Cardiac muscle cell (in vitro differentiated cells and primary cell): ENCODE data around the gene HINFP. TPM values are rescaled to one million over a fixed set of nuclear protein-coding genes. Genes with fewer than 3 reads are reported as not detected.
A peak's percentile ranks its signal among the peaks of the same experiment; 100 is the strongest.
"Not testable (repeated sequence)": the region's sequence is repeated elsewhere in the genome, so short reads cannot be mapped to it uniquely, and the experiment has no call there.

Experiments
- DNase-seq, 2 donors: peaks; one replicate each; pipeline versions ENCODE4 v3.0.0 to v3.0.0-alpha.2; 2010 to 2017; ENCODE audit warnings: low read depth in 1 of 2, low spot score in 1 of 2
- H3K27ac ChIP-seq: fragments of 200-600 bp; sonication (generic); 2 replicates; pipeline ENCODE4 v1.5.1; 2016
- H3K27me3 ChIP-seq: fragments of 200-600 bp; sonication (generic); 2 replicates; pipeline ENCODE4 v1.6.0; 2016; ENCODE audit warnings: control low read depth
- H3K36me3 ChIP-seq: fragments of 200-600 bp; sonication (generic); 2 replicates; pipeline ENCODE4 v1.5.1; 2016; ENCODE audit warnings: control low read depth
- H3K4me1 ChIP-seq: fragments of 200-600 bp; sonication (generic); 2 replicates; pipeline ENCODE4 v1.8.1; 2017; ENCODE audit warnings: low read depth, mild to moderate bottlenecking, mixed run types
- H3K4me3 ChIP-seq: fragments of 200-600 bp; sonication (generic); 2 replicates; pipeline ENCODE4 v1.5.1; 2016; ENCODE audit warnings: mild to moderate bottlenecking
- H3K9me3 ChIP-seq: fragments of 200-600 bp; sonication (generic); 2 replicates; pipeline ENCODE4 v1.5.1; 2017; ENCODE audit warnings: low read depth, mild to moderate bottlenecking, control low read depth
- polyA plus RNA-seq: library from polyadenylated mRNA; unstranded; fragments of >200 nt; fragmentation: Nextera tagmentation; extraction: Ambion mirVana; gene quantifications from 2 replicates; pipeline ENCODE4 v1.2.1, GENCODE V29; 2016
- total RNA-seq: library from RNA; depleted of rRNA; stranded (reverse); fragments of >200 nt; gene quantifications from 2 replicates; pipeline ENCODE4 v1.2.3, GENCODE V29; 2016
- TF ChIP-seq, protein P1 (sequence below): IDR thresholded peaks from 2 replicates; pipeline ENCODE4 v1.5.1; 2012; ENCODE audit warnings: low read depth, mild to moderate bottlenecking, low read length

HINFP gene
- total and polyA plus RNA-seq, 2 experiments from 2014 or later, result 28.2 to 33.2 TPM

DNA sequence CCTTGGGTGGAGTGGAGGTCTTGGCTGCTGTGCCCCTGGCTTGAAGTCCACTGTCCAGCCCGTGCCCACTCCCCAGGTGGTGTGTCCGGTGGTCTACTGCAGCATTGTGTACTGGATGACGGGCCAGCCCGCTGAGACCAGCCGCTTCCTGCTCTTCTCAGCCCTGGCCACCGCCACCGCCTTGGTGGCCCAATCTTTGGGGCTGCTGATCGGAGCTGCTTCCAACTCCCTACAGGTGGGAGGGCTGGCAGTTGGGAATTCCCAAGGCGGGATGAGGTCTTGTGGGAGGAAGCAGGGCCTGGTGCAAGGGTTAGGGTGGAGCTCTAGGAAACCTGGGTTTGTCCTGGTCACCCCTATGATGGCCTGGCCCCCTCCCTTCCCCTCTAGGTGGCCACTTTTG is 38.8 kb downstream of the HINFP start:
- H3K36me3 ChIP-seq, result no peaks in the 10 kb centered on the region
- TF ChIP-seq, protein P1, sequence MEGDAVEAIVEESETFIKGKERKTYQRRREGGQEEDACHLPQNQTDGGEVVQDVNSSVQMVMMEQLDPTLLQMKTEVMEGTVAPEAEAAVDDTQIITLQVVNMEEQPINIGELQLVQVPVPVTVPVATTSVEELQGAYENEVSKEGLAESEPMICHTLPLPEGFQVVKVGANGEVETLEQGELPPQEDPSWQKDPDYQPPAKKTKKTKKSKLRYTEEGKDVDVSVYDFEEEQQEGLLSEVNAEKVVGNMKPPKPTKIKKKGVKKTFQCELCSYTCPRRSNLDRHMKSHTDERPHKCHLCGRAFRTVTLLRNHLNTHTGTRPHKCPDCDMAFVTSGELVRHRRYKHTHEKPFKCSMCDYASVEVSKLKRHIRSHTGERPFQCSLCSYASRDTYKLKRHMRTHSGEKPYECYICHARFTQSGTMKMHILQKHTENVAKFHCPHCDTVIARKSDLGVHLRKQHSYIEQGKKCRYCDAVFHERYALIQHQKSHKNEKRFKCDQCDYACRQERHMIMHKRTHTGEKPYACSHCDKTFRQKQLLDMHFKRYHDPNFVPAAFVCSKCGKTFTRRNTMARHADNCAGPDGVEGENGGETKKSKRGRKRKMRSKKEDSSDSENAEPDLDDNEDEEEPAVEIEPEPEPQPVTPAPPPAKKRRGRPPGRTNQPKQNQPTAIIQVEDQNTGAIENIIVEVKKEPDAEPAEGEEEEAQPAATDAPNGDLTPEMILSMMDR, result no peak
- H3K9me3 ChIP-seq, result no peaks in the 10 kb centered on the region
- H3K27me3 ChIP-seq, result no peaks in the 10 kb centered on the region
- no peak overlapping the region for H3K4me3 ChIP-seq
- DNase-seq, result no peak
- H3K27ac ChIP-seq, result no peak overlapping the region
- H3K4me1 ChIP-seq, result no peaks in the 10 kb centered on the region

DNA sequence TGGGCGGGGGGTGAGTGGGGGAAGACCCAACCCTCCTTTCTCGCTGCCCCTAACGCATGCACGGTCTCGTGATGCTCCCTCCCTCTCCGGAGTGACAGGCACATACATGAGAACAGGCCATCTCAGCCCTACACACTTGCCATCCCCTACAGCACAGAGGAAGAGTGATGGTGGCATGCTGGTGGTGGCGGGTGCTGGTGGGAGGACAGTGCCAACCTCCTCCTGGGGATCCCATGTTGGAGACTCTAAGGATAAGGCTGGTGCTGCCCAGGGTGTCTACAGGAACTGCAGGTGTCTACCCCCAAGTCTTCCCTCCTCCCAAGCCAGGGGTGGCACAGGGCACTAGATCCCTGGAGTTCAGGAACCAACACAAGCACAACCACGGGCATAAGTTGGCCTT is 40.5 kb downstream of the HINFP start:
- Histone ChIP-seq H3K9me3 (no peaks in the 10 kb centered on the region), H3K36me3 (no peaks in the 10 kb centered on the region), H3K27ac (no peak overlapping the region), H3K27me3 (no peaks in the 10 kb centered on the region), H3K4me1 (no peaks in the 10 kb centered on the region), H3K4me3 (no peak overlapping the region)
- TF ChIP-seq, protein P1, result no peak
- DNase-seq, result no peak

DNA sequence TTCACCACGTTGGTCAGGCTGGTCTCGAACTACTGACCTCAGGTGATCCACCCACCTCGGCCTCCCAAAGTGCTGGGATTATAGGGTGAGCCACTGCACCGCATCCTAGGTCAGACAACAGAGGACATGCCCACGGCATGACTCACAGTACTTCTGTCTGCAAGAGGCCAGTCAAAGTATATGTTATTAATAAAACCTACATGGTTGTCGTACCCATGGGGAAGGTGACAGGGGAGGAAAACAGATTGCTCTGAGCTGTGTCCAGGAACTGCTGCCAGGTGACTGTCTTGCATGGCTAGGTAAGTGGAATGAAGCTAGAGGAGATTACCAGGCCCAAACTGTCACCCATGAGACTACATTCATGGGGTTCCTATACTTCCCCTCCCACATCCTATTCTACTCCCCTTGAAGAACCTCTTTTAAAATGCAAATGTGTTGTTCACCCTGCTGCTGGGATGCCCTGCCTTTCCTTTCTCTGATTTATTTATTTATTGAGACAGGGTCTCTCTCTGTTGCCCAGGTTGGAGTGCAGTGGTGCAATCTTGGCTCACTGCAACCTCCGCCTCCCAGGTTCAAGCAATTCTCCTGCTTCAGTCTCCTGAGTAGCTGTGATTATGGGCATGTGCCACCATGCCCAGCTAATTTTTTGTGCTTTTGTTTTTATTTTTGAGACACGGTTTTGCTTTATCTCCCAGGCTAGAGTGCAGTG is 45.1 kb downstream of the HINFP start:
- H3K27ac ChIP-seq, result no peak overlapping the region
- H3K4me3 ChIP-seq, result no peak overlapping the region
- no peaks in the 10 kb centered on the region for H3K9me3 ChIP-seq
- H3K36me3 ChIP-seq, result no peaks in the 10 kb centered on the region
- TF ChIP-seq, protein P1, result no peak
- DNase-seq, result peak in 1 of 2 donors; percentile 38
- peaks cover 5% of the 10 kb centered on the region for H3K4me1 ChIP-seq
- no peaks in the 10 kb centered on the region for H3K27me3 ChIP-seq

DNA sequence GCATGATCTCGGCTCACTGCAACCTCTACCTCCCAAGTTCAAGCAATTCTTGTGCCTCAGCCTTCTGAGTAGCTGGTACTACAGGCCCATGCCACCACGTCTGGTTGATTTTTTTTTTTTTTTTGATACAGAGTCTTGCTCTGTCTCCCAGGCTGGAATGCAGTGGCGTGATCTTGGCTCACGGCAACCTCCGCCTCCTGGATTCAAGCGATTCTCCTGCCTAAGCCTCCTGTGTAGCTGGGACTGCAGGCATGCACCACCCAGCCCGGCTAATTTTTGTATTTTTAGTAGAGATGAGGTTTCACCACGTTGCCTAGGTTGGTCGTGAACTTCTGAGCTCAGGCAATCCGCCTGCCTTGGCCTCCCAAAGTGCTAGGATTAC is 45.7 kb downstream of the HINFP start:
- not testable (repeated sequence) for H3K9me3 ChIP-seq, DNase-seq, H3K4me1 ChIP-seq, H3K27ac ChIP-seq, H3K27me3 ChIP-seq, H3K36me3 ChIP-seq, H3K4me3 ChIP-seq

DNA sequence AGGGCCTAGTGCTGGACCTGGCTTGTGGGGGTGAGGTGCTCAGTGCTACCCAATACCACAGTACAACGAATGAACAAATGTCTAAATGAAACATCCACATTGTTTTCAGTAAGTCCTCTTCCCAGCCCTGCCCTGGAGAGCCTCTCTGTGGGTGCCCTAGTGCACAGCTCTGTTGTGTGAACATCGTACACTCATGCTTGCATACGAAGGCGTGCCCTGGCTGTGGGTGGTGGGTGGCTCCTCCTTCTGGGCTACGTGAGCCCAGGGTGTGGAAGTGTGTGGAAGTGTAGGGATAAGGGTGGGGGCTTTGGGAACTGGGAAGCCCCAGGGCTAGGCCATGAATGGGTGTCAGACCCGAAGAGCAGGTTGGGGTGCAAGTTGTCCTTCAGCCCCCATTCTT is 46.6 kb downstream of the HINFP start:
- Histone ChIP-seq H3K36me3 (no peaks in the 10 kb centered on the region), H3K9me3 (no peaks in the 10 kb centered on the region), H3K4me3 (no peak overlapping the region), H3K27ac (no peak overlapping the region), H3K27me3 (no peaks in the 10 kb centered on the region), H3K4me1 (peaks cover 5% of the 10 kb centered on the region)
- DNase-seq, result no peak
- TF ChIP-seq, protein P1, result no peak

DNA sequence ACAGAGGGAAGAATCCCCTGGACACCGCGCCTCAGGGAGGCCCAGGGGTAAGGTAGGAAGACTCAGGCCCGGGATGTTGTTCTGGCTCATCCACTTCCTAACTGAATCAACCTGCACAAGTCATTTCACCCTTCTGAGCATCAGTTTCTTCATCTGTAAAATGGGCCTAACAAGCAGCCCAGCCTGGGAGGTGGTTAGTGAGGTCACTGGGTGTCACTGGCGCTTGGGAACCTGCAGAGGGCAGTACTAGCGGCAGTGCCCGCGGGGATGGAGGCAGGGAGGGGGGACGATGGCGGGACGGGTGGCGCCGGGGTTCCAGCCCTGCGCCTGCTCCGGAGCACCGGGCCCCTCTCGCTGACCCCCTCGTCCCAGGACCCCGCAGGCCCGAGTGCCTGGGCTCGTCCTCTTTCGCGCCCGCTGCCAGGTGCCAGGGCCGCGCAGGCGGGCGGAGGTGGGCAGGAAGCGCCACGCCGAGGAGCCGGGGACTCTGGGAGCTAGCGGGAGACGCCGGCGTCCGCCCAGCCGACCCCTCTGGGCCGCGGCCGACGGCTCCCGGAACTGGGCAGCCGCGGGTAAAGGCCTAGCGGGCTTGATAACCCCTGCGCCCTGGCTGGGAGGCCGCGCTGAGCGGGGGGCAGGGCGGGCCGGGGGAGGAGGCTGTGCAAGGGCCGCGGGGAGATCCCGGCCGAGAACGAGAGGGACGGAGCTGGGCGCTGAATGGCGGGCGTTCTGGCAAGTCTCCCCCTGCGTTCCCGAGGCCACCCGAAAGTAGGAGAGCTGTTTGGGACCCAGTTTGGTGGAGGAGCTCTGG is 47.3 kb downstream of the HINFP start, which contains the start of gene NLRX1:
Gene NLRX1, plus strand, starts transcription at position 255 of the 811 bp plus-strand sequence. CDS start 2,679 bp downstream, outside the sequence.
- peak within 1 kb of the TSS; percentile 86 for H3K27ac ChIP-seq
- no peaks in the 10 kb centered on the region for H3K27me3 ChIP-seq
- TF ChIP-seq, protein P1, result peak; percentile 91
- DNase-seq, result peak; percentile 79 to 88
- peaks cover 5% of the 10 kb centered on the region for H3K4me1 ChIP-seq
- H3K36me3 ChIP-seq, result no peaks in the 10 kb centered on the region
- peak within 1 kb of the TSS; percentile 28 for H3K4me3 ChIP-seq
- H3K9me3 ChIP-seq, result no peaks in the 10 kb centered on the region
